Stimulated activated CD8-positive, alpha-beta memory T cell treated with anti-CD3 and anti-CD28 coated beads, Interleukin-4, amount 100 ng/mL, for 24 hours (primary cell): ENCODE measurements around the gene C16orf74.

Experiments used
- DNase-seq: peaks from one replicate; pipeline ENCODE4 v3.0.0-alpha.2; 2020; ENCODE audit warnings: low read depth

C16orf74 gene

DNA sequence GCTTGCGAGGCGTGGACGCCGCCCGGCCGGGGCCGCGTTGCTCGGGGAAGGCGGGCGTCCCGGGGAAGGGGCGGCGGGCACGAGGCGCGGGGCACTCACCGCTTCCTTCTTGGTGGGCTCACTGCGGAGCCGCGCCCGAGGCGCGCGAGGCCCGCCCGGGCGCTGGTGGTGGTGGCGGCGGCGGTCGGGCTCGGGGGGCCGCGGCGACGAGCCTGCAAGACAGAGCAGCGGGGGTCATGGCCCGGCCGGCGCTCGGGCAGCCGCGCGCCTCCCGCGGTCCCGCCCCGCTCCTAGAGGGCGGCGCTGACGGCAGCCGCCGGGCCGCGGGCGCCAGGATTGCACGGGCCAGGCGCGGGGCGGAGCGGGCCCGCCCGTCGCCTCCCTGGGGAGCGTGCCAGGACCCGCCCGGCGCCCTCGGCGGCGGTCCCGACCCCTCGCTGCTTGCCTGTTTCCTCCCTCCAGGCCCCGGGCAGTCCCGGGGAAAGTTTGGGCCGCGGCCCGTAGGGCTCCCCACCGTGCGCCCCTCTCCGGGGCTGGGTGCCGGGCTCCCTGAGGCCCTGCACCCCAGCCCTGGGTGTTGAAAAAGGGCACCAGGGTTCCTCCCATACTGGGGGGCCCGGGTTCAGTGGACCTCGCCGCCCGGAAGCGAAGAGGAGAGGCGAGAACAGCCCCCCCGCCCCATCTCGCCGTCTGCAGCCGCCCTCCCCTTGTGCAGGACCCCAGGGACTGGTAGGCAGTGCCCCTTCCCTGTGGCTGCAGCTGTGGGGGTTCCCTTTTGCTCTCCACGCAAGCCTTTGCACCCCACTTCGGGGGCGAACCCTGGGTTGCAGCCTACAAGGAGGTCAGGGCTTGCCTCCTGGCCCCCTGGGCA is at the start of gene C16orf74:
Gene C16orf74 (minus strand): TSS at position 270 of the 871 bp plus-strand sequence. CDS start 15,879 bp downstream, outside the sequence.
- DNase-seq: no peak

GRCh38 chr16:85800321-85800669 is 49.4 kb upstream of the C16orf74 start:
- peak; percentile 13 for DNase-seq

DNA sequence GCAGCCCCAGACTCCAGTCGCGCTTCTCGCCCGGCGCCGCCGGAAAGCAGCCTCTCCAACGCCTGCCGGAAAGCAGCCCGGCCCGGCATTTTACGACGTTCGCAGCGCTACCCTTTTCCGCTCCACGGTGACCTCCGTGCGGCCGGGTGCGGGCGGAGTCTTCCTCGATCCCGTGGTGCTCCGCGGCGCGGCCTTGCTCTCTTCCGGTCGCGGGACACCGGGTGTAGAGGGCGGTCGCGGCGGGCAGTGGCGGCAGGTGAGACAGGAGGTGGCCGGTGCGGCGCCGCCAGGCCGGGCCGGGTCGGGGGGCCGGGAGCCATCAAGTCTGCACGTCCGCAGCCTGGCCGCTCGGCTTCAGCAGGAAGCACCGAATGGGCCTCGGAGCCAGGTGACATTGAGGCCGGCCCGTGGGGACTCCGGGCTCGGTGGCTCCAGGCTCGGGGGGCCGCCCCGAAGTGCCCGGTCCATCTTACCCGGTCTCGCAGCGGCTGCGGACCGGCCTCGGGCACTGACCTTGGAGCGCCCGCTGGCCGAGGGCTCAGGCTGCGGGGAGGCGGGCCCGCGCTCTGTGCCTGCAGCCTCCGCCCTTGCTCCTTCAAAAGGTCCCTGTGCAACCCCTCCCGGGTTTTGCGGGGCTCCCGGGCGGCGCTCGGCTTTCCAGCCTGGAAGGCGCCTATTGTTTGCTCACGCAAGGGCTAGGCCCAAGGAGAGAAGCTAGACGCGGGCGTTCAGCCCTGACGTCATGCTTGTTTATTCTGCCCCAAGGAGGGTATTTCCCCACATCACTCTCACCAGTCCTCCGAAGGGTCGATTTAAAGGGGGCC is 48.8 kb upstream of the C16orf74 start, which contains the start of the genes COX4I1 and EMC8:
Gene COX4I1 (plus strand): TSS at position 199 of the 824 bp plus-strand sequence. CDS start 1,511 bp downstream, outside the sequence.
Gene EMC8 (minus strand): TSS at position 48 of the 824 bp plus-strand sequence. CDS start 249 bp downstream, outside the sequence.
- DNase-seq: peak; percentile 92

GRCh38 chr16:85798901-85799496 is 48.1 kb upstream of the C16orf74 start:
- DNase-seq: peak; percentile 11

DNA sequence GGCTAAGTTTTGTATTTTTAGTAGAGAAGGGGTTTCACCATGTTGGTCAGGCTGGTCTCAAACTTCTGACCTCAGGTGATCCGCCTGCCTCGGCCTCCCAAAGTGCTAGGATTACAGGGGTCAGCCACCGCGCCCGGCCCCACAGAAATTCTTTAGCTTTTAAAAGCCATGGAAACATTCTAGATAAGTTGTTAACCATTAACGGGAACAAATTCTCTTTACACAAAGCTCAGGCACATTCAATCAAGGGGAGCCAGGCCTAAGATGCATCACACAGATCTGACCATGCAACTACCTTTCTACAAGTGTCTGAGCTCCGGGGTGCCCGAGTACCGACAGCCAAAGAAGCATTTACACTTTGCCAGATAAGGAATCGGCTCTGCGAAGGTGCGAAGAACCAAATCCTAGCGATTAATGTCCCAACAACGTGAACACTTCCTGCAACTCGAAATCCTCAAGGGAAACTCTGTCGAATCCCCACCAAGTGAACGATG is 47.4 kb upstream of the C16orf74 start:
- DNase-seq: no peak

- DNase-seq: no peak
Observed at GRCh38 chr16:85796599-85796998, 45.7 kb upstream of the C16orf74 start.

DNA sequence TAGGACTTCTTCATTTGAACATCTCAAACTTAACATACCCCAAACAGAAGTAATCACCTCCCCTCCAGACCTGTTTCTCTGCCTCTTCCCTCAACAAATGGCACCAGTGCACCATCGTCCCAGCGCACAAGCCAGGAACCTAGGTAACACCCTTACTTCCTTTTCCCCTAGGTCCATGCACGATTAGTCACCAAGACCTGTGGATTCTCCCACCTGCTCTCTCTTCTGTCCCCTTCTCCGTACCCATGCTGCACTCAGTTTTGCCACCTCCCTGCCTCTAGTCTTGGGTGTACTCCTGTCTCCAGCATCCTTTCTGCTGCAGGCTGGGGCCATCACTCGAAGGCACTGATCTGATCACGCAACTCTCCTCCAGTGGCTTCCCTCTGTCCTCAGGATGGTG is 45.3 kb upstream of the C16orf74 start:
- no peak for DNase-seq

DNA sequence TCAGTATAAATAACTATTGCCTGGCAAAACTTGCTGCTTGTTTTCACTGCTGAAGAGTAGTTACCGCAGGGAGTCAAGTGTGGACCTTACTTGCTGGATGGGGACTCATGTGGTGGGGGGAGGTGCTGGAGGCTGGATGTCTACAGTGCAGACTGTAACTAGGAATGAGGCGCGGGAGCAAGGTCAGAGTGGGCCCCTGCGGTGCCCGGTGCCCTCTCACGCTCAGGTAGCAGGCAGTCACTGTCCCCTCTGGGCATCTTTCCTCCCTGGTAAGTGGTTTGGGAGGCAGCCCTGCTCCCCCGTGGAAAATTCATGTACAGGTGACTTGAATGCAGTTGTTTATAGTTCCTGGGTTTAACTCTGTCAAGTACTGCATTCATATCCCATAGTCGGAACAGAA is 43.8 kb upstream of the C16orf74 start:
- DNase-seq: no peak

- no peak for DNase-seq
Observed at GRCh38 chr16:85793662-85794298, 42.9 kb upstream of the C16orf74 start.

DNA sequence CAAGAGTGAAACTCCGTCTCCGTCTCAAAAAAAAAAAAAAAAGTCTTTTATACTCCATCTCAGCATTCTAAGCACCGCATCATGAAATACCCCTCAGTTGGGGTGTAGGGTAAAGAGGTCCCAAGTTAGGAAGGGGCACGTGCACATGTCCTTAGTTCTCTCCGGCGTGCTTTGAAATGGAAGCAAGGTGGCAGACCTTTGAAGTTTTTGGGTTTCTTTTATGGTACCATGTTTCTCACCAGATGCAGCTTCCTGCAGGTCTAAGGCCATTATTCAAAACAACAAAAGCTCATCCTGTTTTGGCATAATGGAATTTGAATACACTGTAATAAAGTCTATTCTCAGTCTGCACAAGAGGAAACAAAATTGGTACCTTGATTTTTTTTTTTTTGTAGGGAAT is 38.9 kb upstream of the C16orf74 start:
- DNase-seq: no peak

DNA sequence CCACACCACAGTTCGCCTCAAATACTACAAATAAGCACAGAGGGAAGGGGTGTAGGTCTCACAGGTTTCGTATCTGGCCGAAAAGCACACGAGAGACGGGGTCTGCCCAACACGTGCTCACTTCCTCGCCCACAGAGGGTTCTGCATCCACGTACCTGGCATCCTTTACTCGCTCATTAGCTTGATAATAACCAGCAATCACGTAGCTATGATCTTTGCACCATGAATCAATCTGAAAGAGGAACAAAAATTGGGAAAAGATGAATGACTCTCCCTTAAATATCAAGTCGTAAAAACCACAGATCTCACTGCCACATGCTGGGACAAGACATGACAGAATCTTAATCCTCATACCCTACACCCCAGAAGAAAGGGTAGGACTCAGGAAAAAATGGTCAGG is 37.9 kb upstream of the C16orf74 start:
- DNase-seq: no peak

DNA sequence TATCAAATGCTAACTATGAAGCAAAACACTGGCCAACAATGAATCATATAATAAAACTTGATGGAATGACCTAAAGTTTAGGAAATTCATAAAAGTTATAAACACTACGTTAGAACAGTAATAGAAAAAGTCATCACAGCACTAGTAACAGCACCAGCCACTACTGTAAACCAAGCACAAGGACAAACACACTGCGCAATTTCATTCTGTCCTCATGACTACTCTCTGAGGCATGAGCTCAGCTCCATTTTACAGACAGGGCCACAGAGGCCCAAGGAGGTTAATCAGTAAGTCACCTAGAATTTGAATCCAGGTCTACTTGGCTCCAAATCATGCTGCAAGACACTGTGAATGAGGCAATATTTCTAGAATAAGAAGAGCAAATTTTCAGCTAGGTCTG is 35.0 kb upstream of the C16orf74 start:
- DNase-seq: no peak

DNA sequence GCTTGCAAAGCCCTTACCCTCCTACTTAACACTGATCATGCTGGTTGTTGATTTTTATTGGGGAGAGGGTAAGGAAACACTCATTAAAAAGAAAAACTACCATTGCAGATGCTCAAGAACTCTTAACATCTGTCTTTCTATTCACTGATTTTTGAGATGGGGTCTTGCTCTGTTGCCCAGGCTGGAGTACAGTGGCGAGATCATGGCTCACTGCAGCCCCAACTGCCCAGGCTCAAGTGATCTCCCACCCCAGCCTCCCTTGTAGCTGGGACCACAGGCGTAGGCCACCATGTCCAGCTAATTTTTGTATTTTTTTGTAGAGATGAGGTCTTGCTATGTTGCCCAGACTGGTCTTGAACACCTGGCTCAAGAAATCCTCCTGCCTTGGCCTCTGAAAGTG is 33.9 kb upstream of the C16orf74 start:
- DNase-seq: no peak

- no peak for DNase-seq
Observed at GRCh38 chr16:85783441-85783840, 32.5 kb upstream of the C16orf74 start.

DNA sequence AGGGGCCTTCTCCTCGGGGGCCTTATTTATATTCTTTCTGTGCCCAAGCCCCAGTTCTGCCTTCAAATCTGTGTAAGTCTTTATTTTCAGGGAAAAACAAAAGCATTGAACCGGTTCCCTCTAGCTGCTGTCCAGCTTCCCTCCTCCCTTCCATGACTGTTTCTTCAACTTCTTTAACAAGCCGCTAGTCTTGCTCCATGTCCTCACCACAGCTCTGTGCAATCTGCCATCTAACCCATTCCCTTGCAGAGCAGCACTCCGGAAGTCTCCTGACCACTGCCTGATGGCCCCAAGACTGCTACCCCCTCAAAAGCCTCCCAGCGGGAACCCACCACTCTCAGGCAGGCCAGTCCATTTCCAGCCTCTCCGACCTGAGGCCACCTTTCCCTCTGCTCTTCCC is 31.6 kb upstream of the C16orf74 start:
- no peak for DNase-seq

DNA sequence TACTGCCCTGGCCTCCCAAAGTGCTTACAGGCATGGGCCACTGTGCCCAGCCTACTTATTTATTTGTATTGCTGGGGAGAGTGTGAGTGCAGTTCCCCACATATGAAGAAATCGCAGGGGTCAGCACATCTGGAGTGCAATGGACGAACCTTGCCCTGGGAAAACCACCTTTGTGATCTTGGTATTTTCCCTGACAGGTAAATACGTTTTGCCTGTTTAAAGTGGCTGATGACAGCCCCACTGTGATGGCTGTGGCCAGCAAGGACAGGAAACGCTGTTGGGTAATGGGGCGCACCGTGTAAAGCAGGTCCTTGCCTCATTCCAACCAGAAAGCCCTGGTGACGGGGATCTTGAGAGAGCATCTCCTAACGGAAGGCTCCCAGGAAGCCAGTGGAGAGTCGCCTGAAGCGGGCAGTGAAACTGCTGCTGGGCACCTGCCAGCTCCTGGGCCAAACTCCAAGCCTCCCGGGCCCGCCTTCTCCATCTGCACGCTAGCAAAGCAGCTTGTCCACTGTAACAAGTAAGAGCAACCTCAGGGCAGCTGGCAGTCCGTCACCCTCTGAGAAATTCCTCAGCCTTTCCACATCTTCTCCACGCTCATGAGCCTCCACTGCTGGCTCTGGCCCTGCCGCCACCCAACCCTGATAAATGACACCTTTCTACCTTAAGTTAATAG is 30.9 kb upstream of the C16orf74 start:
- DNase-seq: no peak

- no peak for DNase-seq
Observed at GRCh38 chr16:85781156-85781555, 30.3 kb upstream of the C16orf74 start.

GRCh38 chr16:85780281-85780680 is 29.4 kb upstream of the C16orf74 start:
- no peak for DNase-seq

DNA sequence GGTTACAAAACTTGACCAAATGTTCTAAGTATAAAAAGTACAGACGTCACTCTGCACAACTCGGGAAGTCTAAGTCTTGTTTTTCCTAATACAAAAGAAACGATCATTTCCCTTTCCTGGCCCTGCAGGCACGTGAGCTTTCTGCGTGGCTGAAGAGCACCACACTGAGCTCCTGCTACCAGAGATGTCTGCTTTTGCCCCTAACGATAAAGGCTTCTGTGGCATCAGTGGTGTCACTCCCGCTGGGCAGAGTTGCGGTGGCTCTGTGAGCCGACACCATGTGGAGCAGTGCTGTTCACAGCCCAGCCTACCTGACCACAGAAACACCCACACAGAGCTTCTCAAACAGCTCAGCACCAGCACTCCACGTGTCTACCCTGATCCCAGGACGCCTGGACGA is 28.0 kb upstream of the C16orf74 start:
- peak; percentile 35 for DNase-seq

DNA sequence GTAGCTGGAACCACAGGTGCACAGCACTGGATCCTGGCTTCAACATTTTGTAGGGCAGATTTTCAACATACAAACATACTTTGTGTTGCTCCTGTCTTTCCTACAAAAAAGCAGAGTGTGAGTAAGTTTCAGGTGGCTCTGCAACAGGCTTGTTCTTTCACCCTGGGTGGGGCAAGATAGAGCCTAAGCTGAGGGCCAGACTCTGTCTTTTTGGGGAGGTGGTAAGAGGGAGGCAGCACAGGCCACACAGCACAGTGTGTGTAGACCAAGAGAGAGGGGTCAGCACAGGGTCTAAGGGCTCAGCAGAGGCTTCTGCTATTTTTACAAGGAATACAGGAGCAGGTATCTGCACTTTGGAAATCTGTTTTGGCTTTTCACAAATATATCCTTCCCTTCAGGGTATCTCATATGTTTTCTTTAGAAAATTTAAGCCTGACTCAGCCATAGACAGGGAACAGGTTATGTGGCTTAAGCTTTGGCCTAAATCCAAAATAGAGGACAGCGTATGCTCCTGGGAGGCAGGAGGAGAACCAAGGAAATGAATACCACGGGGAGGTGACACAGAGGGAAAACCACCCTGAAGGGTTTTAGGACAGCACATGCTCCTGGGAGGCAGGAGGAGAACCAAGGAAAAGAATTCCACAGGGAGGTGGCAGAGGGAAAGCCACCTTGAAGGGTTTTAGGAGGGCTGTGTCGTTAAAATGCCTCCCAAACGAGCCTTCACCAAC is 26.9 kb upstream of the C16orf74 start:
- DNase-seq: no peak

DNA sequence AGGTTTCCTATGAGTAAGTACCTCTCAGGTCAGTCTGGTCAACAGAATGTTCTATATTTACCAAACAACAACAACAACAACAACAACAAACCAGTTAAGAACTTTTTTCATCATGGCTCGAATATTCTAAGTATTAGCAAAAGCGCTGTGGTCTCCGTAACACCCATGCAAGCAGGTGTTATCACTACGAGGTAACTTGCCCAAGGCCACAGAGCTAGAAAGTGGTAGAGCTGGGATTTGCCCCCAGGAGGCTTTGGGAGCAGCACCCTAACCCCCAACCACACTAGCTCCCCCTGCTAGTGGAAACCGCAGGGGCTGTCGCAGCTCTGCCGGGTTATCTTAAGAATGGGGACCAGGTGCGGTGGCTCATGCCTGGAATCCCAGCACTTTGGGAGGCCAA is 23.9 kb upstream of the C16orf74 start:
- DNase-seq: no peak
